Cardiac fibroblast (primary cell): ENCODE data around the gene TTLL5.

Experiments
- DNase-seq, 2 donors: peaks; one replicate each; pipeline versions ENCODE4 v3.0.0 to v3.0.0-alpha.2; 2010; ENCODE audit warnings: low read depth in 2 of 2
- H3K4me3 ChIP-seq, 2 donors: replicated peaks in 1 of 2; 1 replicate in 1 of 2; 2 replicates in 1 of 2; pipeline ENCODE4 v1.5.1; 2011; ENCODE audit warnings: low read depth in 2 of 2, low read length in 2 of 2, mild to moderate bottlenecking in 2 of 2, moderate library complexity in 1 of 2
- CTCF ChIP-seq: IDR thresholded peaks from one replicate; pipeline ENCODE4 v1.5.1; 2011; ENCODE audit warnings: low read depth, mild to moderate bottlenecking, low read length, inconsistent platforms

TTLL5 gene

GRCh38 chr14:75705014-75705413, 44.0 kb downstream of the TTLL5 start:
- DNase-seq, result peak; percentile 45 to 47
- TF ChIP-seq CTCF, result no peak
- no peak overlapping the region for H3K4me3 ChIP-seq

- peak; percentile 91 to 92 for DNase-seq
- H3K4me3 ChIP-seq, result no peak overlapping the region
- peak; percentile 69 for TF ChIP-seq CTCF
Observed at GRCh38 chr14:75709207-75709812, 48.3 kb downstream of the TTLL5 start.

GRCh38 chr14:75711105-75711795, 50.2 kb downstream of the TTLL5 start:
- peak; percentile 79 to 81 for DNase-seq
- TF ChIP-seq CTCF, result peak; percentile 97
- H3K4me3 ChIP-seq, result no peak overlapping the region

- no peak overlapping the region for H3K4me3 ChIP-seq
- peak; percentile 84 to 89 for DNase-seq
- TF ChIP-seq CTCF, result no peak
Observed at GRCh38 chr14:75711796-75712211, 50.8 kb downstream of the TTLL5 start.

GRCh38 chr14:75714991-75715390, 53.9 kb downstream of the TTLL5 start:
- DNase-seq, result peak in 1 of 2 donors; percentile 26
- H3K4me3 ChIP-seq, result no peak overlapping the region
- no peak for TF ChIP-seq CTCF

- DNase-seq, result peak; percentile 35 to 73
- H3K4me3 ChIP-seq, result no peak overlapping the region
- TF ChIP-seq CTCF, result no peak
Observed at GRCh38 chr14:75715926-75716780, 55.1 kb downstream of the TTLL5 start.
